Spleen (tissue), 7 donors: Measurements from ENCODE around the gene PRDX6.

Source experiments
- CTCF ChIP-seq, 11 experiments: fragments of 200-600 bp in 7 of 11; fragments of 450-650 bp in 4 of 11; sonication (generic) in 4 of 11; IDR thresholded peaks in 8 of 11; conservative IDR thresholded peaks in 3 of 11; 1 replicate in 7 of 11; 2 replicates in 4 of 11; pipeline versions ENCODE4 v1.4.0 to v1.8.0; 2016 to 2021; ENCODE audit warnings: antibody characterized with exemption in 11 of 11, inconsistent platforms in 4 of 11, mild to moderate bottlenecking in 1 of 11
- POLR2A ChIP-seq, 3 donors: fragments of 450-650 bp; IDR thresholded peaks; one replicate each; pipeline ENCODE4 v1.5.1; 2017; ENCODE audit warnings: antibody characterized with exemption in 3 of 3, mild to moderate bottlenecking in 1 of 3
- donor health status: DM: no; HTN: no; CAD: no; lungs with moderate emphysema.
- donor health status: DM: no; HTN: no; CAD: no.
- donor health status: DM: no; HTN: no; CAD: no.

GRCh38 chr1:173467426-173467825 is 9.7 kb upstream of the PRDX6 start:
- no peak for TF ChIP-seq CTCF (IDR thresholded peaks at IDR 0.05 in 8 of 11, conservative IDR thresholded peaks at IDR 0.05 in 3 of 11)
- TF ChIP-seq POLR2A (IDR thresholded peaks at IDR 0.05), result no peak
